Measurements from ENCODE around the gene DHX30. TPM values are rescaled to one million over a fixed set of nuclear protein-coding genes. Genes with fewer than 3 reads are reported as not detected.

DHX30 gene
- total and polyA plus RNA-seq, 2 of the 8 experiments (the other 6 are each of a cell fraction or from before 2014, with no cell fraction given): 82.4 to 97.9 TPM

- peaks cover 35 to 58% of the 10 kb centered on the region in 2 experiments for H4K20me1 ChIP-seq (replicated peaks in 1 of 2; ENCODE audit: control insufficient read depth in 1 of 2, insufficient read depth in 2 of 2, low read length in 2 of 2)
- H2AK5ac ChIP-seq (ENCODE audit: low read depth, low read length): no peak overlapping the region
- H2BK12ac ChIP-seq (ENCODE audit: low read depth, low read length): no peak overlapping the region
- no peak overlapping the region for H2AFZ ChIP-seq (ENCODE audit: low read length)
- H3K4me3 ChIP-seq (ENCODE audit: extremely low read depth in 1 of 4, insufficient read depth in 2 of 4, low read depth in 3 of 4, low read length in 4 of 4): no peak overlapping the region
- H3K18ac ChIP-seq (ENCODE audit: extremely low read depth, low read length): no peak overlapping the region
- peak in 1 of 2 experiments; percentile 54 for DNase-seq (ENCODE audit: low read depth in 1 of 2, low spot score in 2 of 2)
- H2BK15ac ChIP-seq (ENCODE audit: low read length): no peak overlapping the region
- no peaks in the 10 kb centered on the region for H3K9me3 ChIP-seq (ENCODE audit: insufficient read depth in 2 of 2, low read depth in 1 of 2, low read length in 1 of 2)
- H4K8ac ChIP-seq (ENCODE audit: extremely low read depth, insufficient read depth, low read length): peak overlapping the region; percentile 29; the same call in 1 of the 2 replicates
- peaks cover 15% of the 10 kb centered on the region for H3K79me1 ChIP-seq (ENCODE audit: low read depth, low read length)
- no peak overlapping the region for H3K4ac ChIP-seq (replicated peaks; ENCODE audit: insufficient read length, low read depth, low read length)
- CTCF ChIA-PET (ENCODE audit: partially characterized antibody): interaction anchor here (2.3 kb wide), 1 partner anchor 10 kb away, joined by 8 read pairs; no protein-coding TSS in a partner anchor
- H2BK120ac ChIP-seq (replicated peaks; ENCODE audit: low read depth, low read length): no peak overlapping the region
- H3K56ac ChIP-seq (replicated peaks; ENCODE audit: insufficient read length, low read depth, low read length): no peak overlapping the region
- peaks cover 49 to 94% (median 78%) of the 10 kb centered on the region in 4 experiments for H3K36me3 ChIP-seq (ENCODE audit: control insufficient read depth in 2 of 4, insufficient read depth in 4 of 4, low read length in 3 of 4)
- H3K14ac ChIP-seq (ENCODE audit: insufficient read length): no peak overlapping the region
- H3K4me2 ChIP-seq (ENCODE audit: insufficient read depth in 1 of 2, low read depth in 2 of 2, low read length in 2 of 2): no peak overlapping the region
- POLR2A ChIA-PET (ENCODE audit: partially characterized antibody): interaction anchor here (1.1 to 1.2 kb wide), 2 partner anchors 9 to 13 kb away, joined by 4 read pairs; no protein-coding TSS in a partner anchor
- no peak overlapping the region for H4K91ac ChIP-seq (replicated peaks; ENCODE audit: insufficient read length, low read length)
- H3K79me2 ChIP-seq (ENCODE audit: control insufficient read depth in 1 of 2, insufficient read depth in 2 of 2, low read length in 2 of 2): no peaks in the 10 kb centered on the region; a peak in 1 of 4 replicates
- no peak overlapping the region for H4K5ac ChIP-seq (ENCODE audit: insufficient read length, low read depth, low read length)
- H3K27ac ChIP-seq (ENCODE audit: low read depth, low read length): no peak overlapping the region
- 92% methylated on average over 11 of the region's 11 CpGs; no CpG with 5 or more reads in 1 of the 2 experiments for WGBS, 2 experiments (ENCODE audit: extremely low coverage in 1 of 2, insufficient coverage in 1 of 2, insufficient read length in 1 of 2, insufficient replicate concordance in 2 of 2, low coverage in 1 of 2, low lambda C conversion rate in 2 of 2, missing lambda C conversion rate in 1 of 2)
- no peak overlapping the region for H2BK20ac ChIP-seq (ENCODE audit: low read length)
- H3K23ac ChIP-seq (ENCODE audit: insufficient read length): no peak overlapping the region
- H3K9ac ChIP-seq (replicated peaks in 1 of 4; ENCODE audit: extremely low read depth in 1 of 4, low read depth in 3 of 4, low read length in 3 of 4): no peak overlapping the region
- no peaks in the 10 kb centered on the region; a peak in 1 of 7 replicates for H3K27me3 ChIP-seq (replicated peaks in 1 of 4; ENCODE audit: control insufficient read depth in 3 of 4, extremely low read depth in 1 of 4, insufficient read depth in 3 of 4, low read length in 3 of 4)
- no peak overlapping the region for H2BK5ac ChIP-seq (ENCODE audit: low read depth, low read length)
- no peaks in the 10 kb centered on the region for H3K23me2 ChIP-seq (ENCODE audit: low read depth, low read length)
- H3K4me1 ChIP-seq (replicated peaks in 1 of 4; ENCODE audit: control insufficient read depth in 3 of 4, insufficient read depth in 4 of 4, low read length in 3 of 4): peaks cover 0 to 8% (median 5%) of the 10 kb centered on the region in 4 experiments; a peak in 5 of 7 replicates
- no peak for FAIRE-seq
- TF ChIP-seq RAD21 (IDR thresholded peaks at IDR 0.05 in 1 of 2, conservative IDR thresholded peaks at IDR 0.05 in 1 of 2; ENCODE audit: low read depth in 2 of 2, low read length in 2 of 2) (peak; percentile 43 to 63), CTCF (IDR thresholded peaks at IDR 0.05; ENCODE audit: control extremely low read depth in 1 of 3, insufficient read depth in 1 of 3, low read depth in 1 of 3, low read length in 3 of 3) (peak in 2 of 3 experiments; percentile 42 to 66; a peak in 3 of 4 replicates), EP300 (IDR thresholded peaks at IDR 0.05; ENCODE audit: borderline replicate concordance in 1 of 2, low read depth in 2 of 2, low read length in 2 of 2) (no peak), MAFK (IDR thresholded peaks at IDR 0.05; ENCODE audit: low read depth, low read length) (no peak), YY1 (IDR thresholded peaks at IDR 0.05; ENCODE audit: low read depth, low read length) (no peak), ATF2 (IDR thresholded peaks at IDR 0.05; ENCODE audit: low read length) (no peak), ASH2L (IDR thresholded peaks at IDR 0.05; ENCODE audit: low read length) (no peak), CBX8 (IDR thresholded peaks at IDR 0.05; ENCODE audit: borderline replicate concordance, low read depth, low read length) (no peak)
These were observed 44.3 kb downstream of the DHX30 start for GRCh38 chr3:47847260-47847659.
